HEK293T (cell line): ENCODE data around the gene GET3.

Experiments
- CTCF ChIA-PET: fragments of 350-600 bp; formaldehyde crosslinking; extraction: SDS; loops from one replicate; lab custom pipeline; 2021; ENCODE audit warnings: antibody characterized with exemption, inconsistent platforms; lab: Yijun Ruan, JAX
- POLR2A ChIA-PET: fragments of 350-600 bp; formaldehyde crosslinking; extraction: SDS; loops from one replicate; lab custom pipeline; 2020; ENCODE audit warnings: antibody characterized with exemption, inconsistent platforms; lab: Yijun Ruan, JAX
- DNase-seq: peaks from one replicate; pipeline ENCODE4 v3.0.0; 2012; ENCODE audit warnings: mixed read lengths; ENCODE audit errors: extremely low spot score
- ARNT ChIP-seq: fragments of 450-650 bp; IDR thresholded peaks from 2 replicates; pipeline ENCODE4 v1.6.1; 2017; ENCODE audit warnings: mild to moderate bottlenecking
- BHLHE40 ChIP-seq: fragments of 450-650 bp; IDR thresholded peaks from 2 replicates; pipeline ENCODE4 v1.6.1; 2016; ENCODE audit warnings: mild to moderate bottlenecking, moderate library complexity, borderline replicate concordance
- CTBP1 ChIP-seq: fragments of 450-650 bp; IDR thresholded peaks from 2 replicates; pipeline ENCODE4 v1.6.1; 2016; ENCODE audit warnings: borderline replicate concordance
- ELF4 ChIP-seq: fragments of 450-650 bp; IDR thresholded peaks from 2 replicates; pipeline ENCODE4 v1.6.1; 2017; ENCODE audit warnings: antibody characterized with exemption
- FOXA1 ChIP-seq: fragments of 450-650 bp; IDR thresholded peaks from 2 replicates; pipeline ENCODE4 v1.6.1; 2016; ENCODE audit warnings: mild to moderate bottlenecking
- FOXK2 ChIP-seq: fragments of 450-650 bp; IDR thresholded peaks from 2 replicates; pipeline ENCODE4 v1.6.1; 2016; ENCODE audit warnings: mild to moderate bottlenecking
- FOXM1 ChIP-seq: fragments of 450-650 bp; IDR thresholded peaks from 2 replicates; pipeline ENCODE4 v1.6.1; 2017; ENCODE audit warnings: mild to moderate bottlenecking, borderline replicate concordance
- HDGF ChIP-seq: fragments of 450-650 bp; IDR thresholded peaks from 2 replicates; pipeline ENCODE4 v1.6.1; 2017; ENCODE audit warnings: antibody characterized with exemption, borderline replicate concordance
- L3MBTL2 ChIP-seq: fragments of 450-650 bp; conservative IDR thresholded peaks from 2 replicates; pipeline ENCODE4 v1.6.1; 2016; ENCODE audit warnings: mild to moderate bottlenecking
- LEF1 ChIP-seq: fragments of 450-650 bp; IDR thresholded peaks from 2 replicates; pipeline ENCODE4 v1.6.1; 2017; ENCODE audit warnings: mild to moderate bottlenecking, borderline replicate concordance
- NFRKB ChIP-seq: fragments of 450-650 bp; IDR thresholded peaks from 2 replicates; pipeline ENCODE4 v1.6.1; 2016; ENCODE audit warnings: mild to moderate bottlenecking, moderate library complexity
- PKNOX1 ChIP-seq: fragments of 450-650 bp; IDR thresholded peaks from 2 replicates; pipeline ENCODE4 v1.6.1; 2016
- SP1 ChIP-seq: fragments of 450-650 bp; IDR thresholded peaks from 2 replicates; pipeline ENCODE4 v1.6.1; 2017
- SUZ12 ChIP-seq: fragments of 450-650 bp; IDR thresholded peaks from 2 replicates; pipeline ENCODE4 v1.6.1; 2016; ENCODE audit warnings: mild to moderate bottlenecking
- TARDBP ChIP-seq: fragments of 450-650 bp; IDR thresholded peaks from 2 replicates; pipeline ENCODE4 v1.6.1; 2016
- ZNF384 ChIP-seq: fragments of 450-650 bp; IDR thresholded peaks from 2 replicates; pipeline ENCODE4 v1.6.1; 2016

GET3 gene

GRCh38 chr19:12786952-12787351 is 49.7 kb downstream of the GET3 start:
- no peak for TF ChIP-seq FOXK2
- no peak for TF ChIP-seq SUZ12
- TF ChIP-seq CTBP1: no peak
- TF ChIP-seq TARDBP: no peak
- no peak for TF ChIP-seq FOXA1
- TF ChIP-seq LEF1: no peak
- TF ChIP-seq ELF4: no peak
- TF ChIP-seq NFRKB: no peak
- no peak for TF ChIP-seq PKNOX1
- no peak for TF ChIP-seq ZNF384
- no peak for TF ChIP-seq HDGF
- TF ChIP-seq FOXM1: no peak
- TF ChIP-seq SP1: no peak
- no peak for TF ChIP-seq L3MBTL2
- DNase-seq: no peak
- ChIA-PET CTCF (no interaction called here), POLR2A (no interaction called here)

GRCh38 chr19:12787458-12787857 is 50.2 kb downstream of the GET3 start:
- no peak for TF ChIP-seq CTBP1
- no peak for TF ChIP-seq FOXM1
- TF ChIP-seq FOXA1: no peak
- TF ChIP-seq SP1: no peak
- no peak for TF ChIP-seq BHLHE40
- no peak for TF ChIP-seq HDGF
- no peak for TF ChIP-seq LEF1
- TF ChIP-seq ARNT: no peak
- no peak for TF ChIP-seq L3MBTL2
- TF ChIP-seq ZNF384: no peak
- no peak for TF ChIP-seq FOXK2
- TF ChIP-seq TARDBP: no peak
- no peak for TF ChIP-seq NFRKB
- TF ChIP-seq SUZ12: no peak
- TF ChIP-seq PKNOX1: no peak
- TF ChIP-seq ELF4: no peak
- ChIA-PET CTCF (interaction anchor here (0.7 kb wide), 1 partner anchor 9 kb away, joined by 5 read pairs; no protein-coding TSS in a partner anchor), POLR2A (interaction anchor here (2.0 kb wide), 1 partner anchor 11 kb away, joined by 6 read pairs; no protein-coding TSS in a partner anchor)

GRCh38 chr19:12788042-12788681 is 50.9 kb downstream of the GET3 start:
- CTCF ChIA-PET: interaction anchor here (0.7 to 1.4 kb wide), 3 partner anchors 10 to 119 kb away, joined by 3 to 6 read pairs (median 5); no protein-coding TSS in a partner anchor
- no peak for DNase-seq
- TF ChIP-seq ELF4: no peak
- POLR2A ChIA-PET: interaction anchor here (1.2 to 2.0 kb wide), 3 partner anchors 9 to 19 kb away, joined by 3 to 6 read pairs (median 4); partner anchors contain the start of gene RNASEH2A

More at GRCh38 chr19:12787458-12787857, 50.2 kb downstream of the GET3 start:
- no peak for DNase-seq

- CTCF ChIA-PET: interaction anchor here (0.7 to 1.4 kb wide), 2 partner anchors 11 to 119 kb away, joined by 3 to 6 read pairs; no protein-coding TSS in a partner anchor
- no peak for DNase-seq
- no peak for TF ChIP-seq LEF1
- TF ChIP-seq PKNOX1: no peak
- no peak for TF ChIP-seq SP1
- no peak for TF ChIP-seq NFRKB
- TF ChIP-seq FOXA1: no peak
- no peak for TF ChIP-seq HDGF
- no peak for TF ChIP-seq ELF4
- TF ChIP-seq CTBP1: no peak
- no peak for TF ChIP-seq FOXM1
- no peak for TF ChIP-seq ZNF384
- no peak for TF ChIP-seq TARDBP
- no peak for TF ChIP-seq L3MBTL2
- TF ChIP-seq BHLHE40: no peak
- POLR2A ChIA-PET: interaction anchor here (1.2 to 2.0 kb wide), 3 partner anchors 10 to 18 kb away, joined by 3 to 6 read pairs (median 4); partner anchors contain the start of gene RNASEH2A
Observed at GRCh38 chr19:12788682-12789097, 51.4 kb downstream of the GET3 start.

- DNase-seq: no peak
- TF ChIP-seq L3MBTL2: no peak
- no peak for TF ChIP-seq ELF4
- TF ChIP-seq LEF1: no peak
- ChIA-PET POLR2A (interaction anchor here (1.2 to 2.0 kb wide), 3 partner anchors 11 to 18 kb away, joined by 3 to 6 read pairs (median 4); partner anchors contain the start of gene RNASEH2A), CTCF (interaction anchor here (0.7 to 1.4 kb wide), 2 partner anchors 12 to 118 kb away, joined by 3 to 6 read pairs; no protein-coding TSS in a partner anchor)
Observed at GRCh38 chr19:12789098-12789903, 52.0 kb downstream of the GET3 start.
